Measurements from ENCODE around the gene IL36A.

Gene IL36A

GRCh38 chr2:113027691-113028090, 22.4 kb downstream of the IL36A start:
- H3K4me3 ChIP-seq (ENCODE audit: low read depth, low read length) = no peak overlapping the region
- no peak for TF ChIP-seq CTCF (IDR thresholded peaks at IDR 0.05; ENCODE audit: insufficient read depth, low read depth, low read length, missing control alignments)

GRCh38 chr2:113028112-113028511, 22.9 kb downstream of the IL36A start:
- DNase-seq (ENCODE audit: low read depth) = no peak
- TF ChIP-seq CTCF (IDR thresholded peaks at IDR 0.05; ENCODE audit: insufficient read depth, low read depth, low read length, missing control alignments) = no peak

More at GRCh38 chr2:113027691-113028090, 22.4 kb downstream of the IL36A start:
- no peak for DNase-seq (ENCODE audit: low read depth)

GRCh38 chr2:113032737-113033136, 27.5 kb downstream of the IL36A start:
- TF ChIP-seq CTCF (IDR thresholded peaks at IDR 0.05; ENCODE audit: insufficient read depth, low read depth, low read length, missing control alignments) = no peak
- no peak for DNase-seq (ENCODE audit: low read depth)
- H3K4me3 ChIP-seq (ENCODE audit: low read depth, low read length) = no peak overlapping the region

More at GRCh38 chr2:113028112-113028511, 22.9 kb downstream of the IL36A start:
- H3K4me3 ChIP-seq (ENCODE audit: low read depth, low read length) = no peak overlapping the region

GRCh38 chr2:113034016-113034415, 28.8 kb downstream of the IL36A start:
- TF ChIP-seq CTCF (IDR thresholded peaks at IDR 0.05; ENCODE audit: insufficient read depth, low read depth, low read length, missing control alignments) = no peak
- H3K4me3 ChIP-seq (ENCODE audit: low read depth, low read length) = no peak overlapping the region
- DNase-seq (ENCODE audit: low read depth) = no peak

- no peak for TF ChIP-seq CTCF (IDR thresholded peaks at IDR 0.05; ENCODE audit: insufficient read depth, low read depth, low read length, missing control alignments)
- H3K4me3 ChIP-seq (ENCODE audit: low read depth, low read length) = no peak overlapping the region
- DNase-seq (ENCODE audit: low read depth) = no peak
These were observed 31.5 kb downstream of the IL36A start for GRCh38 chr2:113036763-113037162.

GRCh38 chr2:113038291-113038690, 33.0 kb downstream of the IL36A start:
- H3K4me3 ChIP-seq (ENCODE audit: low read depth, low read length) = no peak overlapping the region
- TF ChIP-seq CTCF (IDR thresholded peaks at IDR 0.05; ENCODE audit: insufficient read depth, low read depth, low read length, missing control alignments) = no peak

GRCh38 chr2:113039158-113039557, 33.9 kb downstream of the IL36A start:
- no peak for TF ChIP-seq CTCF (IDR thresholded peaks at IDR 0.05; ENCODE audit: insufficient read depth, low read depth, low read length, missing control alignments)
- no peak overlapping the region for H3K4me3 ChIP-seq (ENCODE audit: low read depth, low read length)
- DNase-seq (ENCODE audit: low read depth) = no peak

More at GRCh38 chr2:113038291-113038690, 33.0 kb downstream of the IL36A start:
- DNase-seq (ENCODE audit: low read depth) = no peak

All from GM12865 (cell line).